Gastroesophageal sphincter (tissue), 3 donors: ENCODE measurements around the gene BST2.
A peak's percentile ranks its signal among the peaks of the same experiment; 100 is the strongest.

Experiments
- CTCF ChIP-seq, 4 experiments: fragments of 200-600 bp in 2 of 4; fragments of 450-650 bp in 2 of 4; sonication (generic) in 1 of 4; IDR thresholded peaks; one replicate each; pipeline ENCODE4 v1.5.1; 2017 to 2019; ENCODE audit warnings: antibody characterized with exemption in 4 of 4, mild to moderate bottlenecking in 2 of 4, moderate library complexity in 2 of 4
- EP300 ChIP-seq: sonication (generic); formaldehyde crosslinking; IDR thresholded peaks from one replicate; pipeline ENCODE4 v1.6.1; 2017; ENCODE audit warnings: antibody characterized with exemption, mild to moderate bottlenecking
- POLR2A ChIP-seq, 2 donors: fragments of 450-650 bp; IDR thresholded peaks; one replicate each; pipeline ENCODE4 v1.6.1; 2017; ENCODE audit warnings: antibody characterized with exemption in 2 of 2, mild to moderate bottlenecking in 2 of 2, moderate library complexity in 1 of 2
- POLR2AphosphoS5 ChIP-seq: sonication (generic); formaldehyde crosslinking; IDR thresholded peaks from one replicate; pipeline ENCODE4 v1.6.1; 2017; ENCODE audit warnings: antibody characterized with exemption

GRCh38 chr19:17358395-17358794 lies 47.0 kb downstream of the BST2 start:
- TF ChIP-seq POLR2AphosphoS5 = peak; percentile 35
- no peak for TF ChIP-seq CTCF (IDR thresholded peaks at IDR 0.05)
- no peak for TF ChIP-seq POLR2A (IDR thresholded peaks at IDR 0.05)
- TF ChIP-seq EP300 = no peak
